ENCODE data around the gene UNCX.

The UNCX gene

GRCh38 chr7:1218541-1219165 is 14.0 kb upstream of the UNCX start:
- DNase-seq = no peak

DNA sequence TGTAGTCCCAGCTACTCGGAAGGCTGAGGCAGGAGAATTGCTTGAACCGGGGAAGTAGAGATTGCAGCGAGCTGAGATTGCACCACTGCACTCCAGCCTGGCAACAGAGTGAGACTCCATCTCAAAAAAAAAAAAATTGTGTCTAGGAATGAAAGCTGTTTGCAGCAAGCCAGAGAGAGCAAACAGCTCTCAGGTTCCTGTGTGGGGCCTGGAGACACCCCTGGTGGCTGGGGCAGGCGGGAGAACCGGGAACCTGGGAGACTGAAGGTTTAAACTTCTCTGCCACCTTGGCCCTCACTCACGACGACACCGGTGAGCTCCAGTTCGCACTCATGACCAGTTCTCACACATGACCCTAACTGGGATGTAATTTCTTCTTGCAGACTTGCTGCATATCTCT is 13.2 kb upstream of the UNCX start:
- no peak for DNase-seq

GRCh38 chr7:1220000-1220726 is 12.5 kb upstream of the UNCX start:
- DNase-seq = no peak

DNA sequence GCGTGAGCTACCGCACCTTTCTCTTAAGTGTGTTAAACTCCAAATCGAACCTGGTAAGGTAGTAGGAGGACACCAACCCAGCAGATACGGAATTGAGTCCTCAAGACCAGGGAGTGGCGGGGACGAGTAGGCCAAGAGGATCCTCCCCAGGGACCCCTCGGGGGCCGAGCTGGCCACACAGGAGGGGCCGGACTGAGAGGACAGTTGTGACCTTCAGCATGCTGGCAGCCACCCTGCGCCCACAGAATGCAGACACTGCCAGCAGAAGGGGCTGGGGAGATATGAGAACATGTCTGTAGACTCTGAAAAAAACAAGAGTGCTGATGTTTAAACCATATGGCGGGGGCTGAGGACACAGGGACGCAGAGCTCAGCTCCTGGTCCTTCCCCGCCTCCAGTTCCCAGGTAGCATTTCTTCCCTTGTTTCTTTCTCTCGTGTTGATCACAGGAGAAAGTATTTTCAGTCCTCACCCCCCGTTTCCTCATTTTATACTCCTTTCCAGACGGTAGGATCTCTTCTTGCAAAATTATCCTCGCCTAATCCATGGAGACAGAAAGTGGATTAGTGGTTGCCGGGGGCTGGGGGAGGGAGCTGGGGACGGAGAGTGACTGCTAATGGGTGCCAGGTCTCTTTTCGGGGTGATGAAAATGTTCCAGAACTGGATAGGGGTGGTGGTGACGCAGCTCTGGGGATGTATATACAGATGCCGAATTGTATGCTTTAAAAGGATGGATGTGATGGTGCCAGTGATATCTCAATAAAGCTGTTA is 11.5 kb upstream of the UNCX start:
- no peak for DNase-seq

DNA sequence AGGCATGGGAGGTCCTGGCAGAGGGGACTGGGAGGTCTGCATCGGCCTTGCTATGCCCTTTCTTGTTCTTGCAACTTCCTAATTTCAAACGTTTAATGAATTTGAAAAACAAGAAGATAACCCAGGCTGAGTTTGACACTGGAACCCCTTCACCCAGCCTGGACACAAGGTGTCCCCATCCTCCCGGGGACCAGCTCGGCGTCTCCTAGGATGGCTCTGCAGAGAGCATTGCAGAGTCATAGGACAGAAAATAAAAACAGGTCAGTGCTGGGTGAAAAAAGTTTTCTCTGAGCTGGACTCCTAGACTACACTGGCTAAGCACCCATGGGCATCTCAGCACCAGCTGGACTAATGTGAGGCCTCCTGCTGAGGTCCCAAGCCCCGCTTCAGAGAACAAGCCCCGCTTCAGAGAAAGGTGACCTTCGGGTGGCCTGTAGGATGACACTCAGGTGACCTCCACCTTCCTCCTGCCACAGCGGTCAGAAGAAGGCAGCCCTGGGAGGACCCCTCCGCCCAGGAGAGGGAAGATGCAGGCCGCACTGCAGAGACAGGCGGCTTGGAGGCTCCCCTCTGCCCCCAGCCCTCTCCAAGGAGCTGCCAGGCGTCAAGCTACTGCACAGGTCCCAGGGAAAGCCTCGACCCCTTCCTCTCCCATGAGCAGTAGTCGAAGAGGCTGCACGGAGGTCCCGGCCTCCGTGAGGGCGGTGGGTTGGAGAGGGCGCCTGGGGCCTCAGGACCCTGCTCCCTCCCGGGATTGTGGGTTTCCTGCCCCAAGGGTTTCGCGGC is 9.3 kb upstream of the UNCX start:
- DNase-seq = no peak

DNA sequence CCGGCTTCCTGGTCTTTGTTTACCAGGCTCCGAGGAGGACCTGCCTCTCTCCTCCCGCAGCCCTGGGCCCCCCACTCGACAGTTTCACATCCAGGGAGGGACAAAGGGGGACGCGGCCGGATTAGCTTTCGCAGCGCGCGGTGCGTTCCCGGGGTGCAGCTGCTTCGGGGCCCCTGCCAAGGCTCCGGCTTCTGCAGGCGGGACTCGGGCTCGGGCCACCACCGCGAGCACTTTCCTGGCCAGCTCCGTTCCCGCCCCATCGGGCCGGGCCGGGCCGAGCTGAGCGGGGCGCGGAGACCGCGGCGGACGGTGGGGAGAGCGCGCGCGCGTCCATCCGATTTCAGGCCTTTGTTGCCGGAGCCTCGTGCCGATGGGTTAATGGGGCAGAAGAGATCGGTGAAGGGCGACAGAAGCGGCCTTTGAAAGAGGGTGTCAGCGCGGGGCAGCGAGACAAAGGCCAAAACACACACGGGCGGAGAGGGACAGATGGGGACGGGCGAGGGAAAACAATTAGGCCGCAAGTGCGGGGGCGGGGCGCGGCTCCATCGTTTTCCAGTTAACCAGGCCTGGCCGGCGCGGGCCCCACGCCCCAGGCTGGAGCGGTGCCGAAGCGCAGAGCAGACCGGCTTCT is 8.5 kb upstream of the UNCX start:
- DNase-seq = no peak

- DNase-seq = no peak
Observed at GRCh38 chr7:1225030-1225429, 7.6 kb upstream of the UNCX start.

GRCh38 chr7:1225441-1226185 is 7.1 kb upstream of the UNCX start:
- no peak for DNase-seq

- DNase-seq = no peak
Observed at GRCh38 chr7:1226186-1226901, 6.3 kb upstream of the UNCX start.

- DNase-seq = no peak
Observed at GRCh38 chr7:1227071-1227804, 5.4 kb upstream of the UNCX start.

- no peak for DNase-seq
Observed at GRCh38 chr7:1227814-1228544, 4.7 kb upstream of the UNCX start.

DNA sequence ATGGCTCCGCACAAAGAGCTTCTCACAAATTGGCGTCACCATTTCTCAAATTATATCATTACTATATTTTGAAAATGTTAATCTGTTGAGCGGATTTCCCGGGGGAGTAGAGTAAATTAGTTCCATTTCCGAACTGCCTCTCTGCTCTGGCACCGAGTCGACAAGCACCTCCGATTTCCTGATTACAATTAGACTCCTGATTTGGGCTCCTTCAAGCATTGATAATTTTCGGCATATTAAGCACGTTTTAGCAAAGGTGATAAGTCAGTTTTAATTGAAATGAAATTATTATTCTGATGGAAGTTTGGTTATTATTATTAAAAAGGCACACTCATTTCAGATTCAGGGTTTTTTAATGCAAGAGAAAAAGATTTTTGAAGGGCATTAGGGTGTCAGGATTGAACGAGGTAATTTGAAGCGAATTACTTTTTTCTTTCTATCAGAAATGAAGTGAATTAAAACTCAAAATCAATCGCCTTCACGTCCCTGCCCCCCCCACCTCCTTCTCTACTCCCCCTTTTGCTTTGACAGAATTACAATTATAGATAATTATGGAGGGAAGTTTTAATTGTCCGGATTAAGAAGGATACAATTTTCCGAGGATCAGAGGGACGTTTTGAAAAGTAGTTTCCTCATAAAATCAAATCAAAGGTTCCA is 4.0 kb upstream of the UNCX start:
- DNase-seq = no peak

DNA sequence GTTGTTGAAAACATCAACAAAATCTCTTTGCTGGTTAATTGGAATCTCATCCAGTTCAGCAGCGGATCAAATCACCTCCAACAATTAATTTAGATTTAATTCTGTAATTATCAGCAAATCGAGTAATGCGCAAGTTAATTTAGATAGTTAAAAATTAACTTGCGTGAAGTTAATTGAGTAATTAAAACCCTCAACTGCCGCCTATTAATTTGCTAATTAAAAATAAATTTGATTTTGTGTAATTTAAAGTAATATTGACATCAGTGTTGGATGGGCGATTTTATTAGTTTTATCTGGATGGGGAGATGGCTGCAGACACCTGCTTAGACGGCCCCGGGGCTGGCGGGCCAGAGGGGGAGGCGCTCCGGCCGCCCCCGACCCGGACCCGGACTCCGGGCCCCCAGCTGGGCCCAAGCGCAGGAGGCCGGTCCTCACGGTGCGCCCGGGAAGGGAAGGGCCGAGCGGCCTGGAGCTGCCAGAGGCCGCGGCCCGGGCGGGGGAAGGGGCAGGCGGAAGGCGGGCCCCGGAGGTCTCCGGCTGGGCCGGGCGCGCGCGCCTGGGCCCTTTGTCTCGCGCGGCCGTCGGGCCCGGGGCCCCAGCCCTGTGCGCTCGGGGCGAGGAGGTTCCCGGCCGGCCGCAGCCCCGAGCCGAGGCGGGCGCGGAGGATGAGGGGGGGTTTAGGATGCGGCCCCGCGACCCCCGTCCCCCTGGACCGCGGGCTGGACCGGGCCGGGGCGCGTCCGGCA is 3.3 kb upstream of the UNCX start:
- no peak for DNase-seq

GRCh38 chr7:1229956-1230355 is 2.7 kb upstream of the UNCX start:
- no peak for DNase-seq

DNA sequence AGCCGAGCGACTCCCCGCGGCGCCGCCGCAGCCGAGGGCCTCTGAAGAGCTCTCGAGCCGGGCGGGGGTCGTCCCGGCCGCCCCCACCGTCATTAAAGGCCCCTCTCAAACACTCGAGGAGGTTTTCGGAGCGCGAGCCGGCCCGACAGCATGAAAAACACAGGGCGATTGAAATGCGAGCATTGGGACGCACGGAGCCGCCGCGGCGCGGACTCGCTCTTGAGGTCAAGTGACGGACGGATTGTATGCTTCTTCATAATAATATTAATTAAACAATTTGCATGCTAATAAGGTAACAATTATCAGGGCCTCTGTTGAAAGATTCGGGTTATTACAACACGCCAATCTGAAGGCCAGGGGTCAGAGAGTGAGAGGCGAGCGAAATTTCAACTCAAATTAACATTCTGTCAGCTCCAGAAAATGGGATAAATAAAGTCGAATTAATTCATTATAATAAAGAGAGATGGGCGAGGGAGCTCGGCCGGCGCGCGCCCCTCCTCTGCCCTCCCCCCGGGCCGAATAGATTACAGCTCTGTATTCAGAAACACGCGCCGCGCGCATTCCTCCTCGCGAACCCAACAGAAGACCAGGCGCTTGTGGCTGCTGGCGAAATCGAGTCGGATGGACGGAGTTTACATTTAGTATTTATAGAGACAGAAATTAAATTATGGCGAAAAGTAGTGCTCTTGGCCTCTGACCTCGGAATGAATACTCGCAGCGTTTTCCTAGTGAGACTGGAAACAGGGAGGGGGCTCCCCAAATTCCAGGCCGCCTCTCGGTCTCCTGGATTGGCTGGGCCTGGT is 2.1 kb upstream of the UNCX start:
- no peak for DNase-seq

DNA sequence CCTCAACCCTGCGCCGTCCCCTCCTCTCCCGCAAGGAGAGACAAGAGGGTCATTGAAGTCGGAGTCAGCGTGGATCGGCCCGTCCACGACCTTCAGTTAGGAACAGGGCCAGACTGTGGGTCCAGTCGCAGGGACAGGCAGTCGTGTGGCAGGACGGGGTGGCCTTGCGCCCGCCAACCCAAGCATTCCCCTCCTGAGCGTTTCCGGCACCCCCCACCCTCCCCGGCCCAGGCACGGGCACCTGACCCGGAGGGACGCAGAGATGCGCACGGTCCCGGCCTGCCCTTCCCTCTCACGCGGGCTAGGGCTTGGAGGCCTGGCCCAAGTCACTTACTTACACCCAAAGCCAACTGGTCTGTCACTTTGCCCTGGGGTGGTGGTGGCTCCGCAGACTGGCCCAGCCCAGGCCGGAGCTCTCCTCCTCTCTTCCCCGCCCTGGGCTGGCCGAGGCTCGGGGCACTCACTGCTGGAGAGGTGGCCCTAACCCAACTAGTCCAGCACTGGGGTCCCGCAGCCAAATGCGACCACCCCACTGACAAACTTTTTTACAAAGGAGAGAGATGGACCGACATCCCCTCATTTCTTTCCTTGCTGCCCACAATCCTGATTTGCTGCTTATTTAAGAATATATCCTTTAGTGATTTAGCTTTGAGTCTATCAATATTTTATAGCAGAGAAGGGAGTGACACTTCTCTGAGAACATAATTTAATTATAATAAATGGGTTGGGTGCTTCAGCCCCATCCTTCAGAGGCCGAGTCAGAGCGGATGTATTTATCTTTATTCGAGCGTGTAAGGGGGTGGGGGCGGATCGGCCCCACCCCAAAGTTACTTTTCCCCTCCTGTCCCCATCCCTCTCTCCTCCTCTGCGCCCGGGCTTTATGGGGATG is 1.2 kb upstream of the UNCX start:
- DNase-seq = no peak

DNA sequence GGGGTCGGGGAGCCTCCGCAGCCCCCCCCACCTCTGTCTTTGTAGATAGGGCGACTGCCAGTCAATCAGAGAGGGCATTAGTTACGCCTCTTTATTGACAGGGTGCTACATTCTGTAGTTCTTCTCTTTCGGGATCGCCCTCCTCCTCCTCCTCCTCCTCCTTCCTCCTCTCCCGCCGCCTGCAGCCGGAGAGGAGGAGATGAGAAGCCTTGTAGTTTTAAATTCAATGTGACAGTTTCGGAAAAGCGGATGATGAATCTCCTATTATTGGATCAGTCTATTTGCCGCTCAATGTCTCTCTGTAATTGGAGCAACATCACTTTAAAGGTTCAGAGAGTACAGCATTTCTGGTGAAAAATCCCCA is 587 bp upstream of the UNCX start:
- DNase-seq = no peak
